Prostate gland (tissue), 2 donors: Measurements from ENCODE around the gene ARHGAP42. TPM values are rescaled to one million over a fixed set of nuclear protein-coding genes. Genes with fewer than 3 reads are reported as not detected.
A peak's percentile ranks its signal among the peaks of the same experiment; 100 is the strongest.

ENCODE experiments used
- DNase-seq: peaks from one replicate; pipeline ENCODE4 v3.0.0-alpha.2; 2019; ENCODE audit warnings: low spot score
- H3K27ac ChIP-seq, 2 donors: fragments of 200-600 bp; sonication (generic); 2 replicates each; pipeline ENCODE4 v1.5.1; 2017 to 2019
- H3K27me3 ChIP-seq: fragments of 200-600 bp; sonication (generic); replicated peaks from 2 replicates; pipeline ENCODE4 v1.5.1; 2019; ENCODE audit not compliant: insufficient read depth
- H3K36me3 ChIP-seq, 2 donors: fragments of 200-600 bp; sonication (generic); 1 replicate in 1 of 2; 2 replicates in 1 of 2; pipeline versions ENCODE4 v1.5.1 to v1.8.1; 2017 to 2019
- H3K4me1 ChIP-seq: fragments of 200-600 bp; sonication (generic); replicated peaks from 2 replicates; pipeline ENCODE4 v1.5.1; 2019
- H3K4me3 ChIP-seq, 2 donors: fragments of 200-600 bp; sonication (generic); 2 replicates each; pipeline ENCODE4 v1.5.1; 2017 to 2019
- H3K9me3 ChIP-seq: fragments of 200-600 bp; sonication (generic); 2 replicates; pipeline ENCODE4 v1.5.1; 2017
- CTCF ChIP-seq, 4 experiments: fragments of 200-600 bp in 2 of 4; fragments of 450-650 bp in 2 of 4; sonication (generic) in 2 of 4; IDR thresholded peaks; 1 replicate in 3 of 4; 2 replicates in 1 of 4; pipeline ENCODE4 v1.5.1; 2016 to 2019; ENCODE audit warnings: antibody characterized with exemption in 4 of 4, mild to moderate bottlenecking in 2 of 4, moderate library complexity in 2 of 4
- POLR2A ChIP-seq: fragments of 450-650 bp; IDR thresholded peaks from one replicate; pipeline ENCODE4 v1.6.1; 2016; ENCODE audit warnings: antibody characterized with exemption, mild to moderate bottlenecking
- POLR2AphosphoS5 ChIP-seq: sonication (generic); formaldehyde crosslinking; IDR thresholded peaks from one replicate; pipeline ENCODE4 v1.6.1; 2017; ENCODE audit warnings: antibody characterized with exemption
- WGBS: methylation state at CpG from one replicate; pipeline ENCODE4 v1.1.5; 2018; 5-methylcytosine and 5-hydroxymethylcytosine counted together
- intact Hi-C: fragments of 100-400 bp; cut with DNase I; formaldehyde crosslinking; loops from one replicate; pipeline ENCODE4 v1.14.2; 2022
- total RNA-seq, 2 donors: library from RNA; depleted of rRNA; stranded (reverse); fragments of >200 nt; gene quantifications; one replicate each; pipeline ENCODE4 v1.1.0, GENCODE V29; 2016

Gene ARHGAP42
- total RNA-seq, 2 donors from 2014 or later, result 12.8 to 20.5 TPM

- no peaks in the 10 kb centered on the region for H3K4me1 ChIP-seq
- H3K27me3 ChIP-seq, result no peaks in the 10 kb centered on the region
- no peaks in the 10 kb centered on the region for H3K36me3 ChIP-seq
- H3K9me3 ChIP-seq, result no peaks in the 10 kb centered on the region
- TF ChIP-seq POLR2A, result no peak
- no peak for TF ChIP-seq POLR2AphosphoS5
- 78% methylated on average over 1 of the region's 1 CpG for WGBS
- intact Hi-C loops, result no loop called here
- H3K27ac ChIP-seq, result no peak overlapping the region
- no peak overlapping the region for H3K4me3 ChIP-seq
- DNase-seq, result no peak
Measured at GRCh38 chr11:100835854-100836253, 148.8 kb downstream of the ARHGAP42 start.

- TF ChIP-seq CTCF (IDR thresholded peaks at IDR 0.05) (no peak), POLR2AphosphoS5 (peak; percentile 9)
- Histone ChIP-seq H3K4me3 (no peak overlapping the region), H3K27ac (no peak overlapping the region), H3K9me3 (no peaks in the 10 kb centered on the region), H3K4me1 (no peaks in the 10 kb centered on the region), H3K27me3 (no peaks in the 10 kb centered on the region), H3K36me3 (no peaks in the 10 kb centered on the region)
- intact Hi-C loops, result no loop called here
- DNase-seq, result no peak
- WGBS, result 45% methylated on average over 2 of the region's 2 CpGs
Measured at GRCh38 chr11:100837311-100837710, 150.2 kb downstream of the ARHGAP42 start.

DNA sequence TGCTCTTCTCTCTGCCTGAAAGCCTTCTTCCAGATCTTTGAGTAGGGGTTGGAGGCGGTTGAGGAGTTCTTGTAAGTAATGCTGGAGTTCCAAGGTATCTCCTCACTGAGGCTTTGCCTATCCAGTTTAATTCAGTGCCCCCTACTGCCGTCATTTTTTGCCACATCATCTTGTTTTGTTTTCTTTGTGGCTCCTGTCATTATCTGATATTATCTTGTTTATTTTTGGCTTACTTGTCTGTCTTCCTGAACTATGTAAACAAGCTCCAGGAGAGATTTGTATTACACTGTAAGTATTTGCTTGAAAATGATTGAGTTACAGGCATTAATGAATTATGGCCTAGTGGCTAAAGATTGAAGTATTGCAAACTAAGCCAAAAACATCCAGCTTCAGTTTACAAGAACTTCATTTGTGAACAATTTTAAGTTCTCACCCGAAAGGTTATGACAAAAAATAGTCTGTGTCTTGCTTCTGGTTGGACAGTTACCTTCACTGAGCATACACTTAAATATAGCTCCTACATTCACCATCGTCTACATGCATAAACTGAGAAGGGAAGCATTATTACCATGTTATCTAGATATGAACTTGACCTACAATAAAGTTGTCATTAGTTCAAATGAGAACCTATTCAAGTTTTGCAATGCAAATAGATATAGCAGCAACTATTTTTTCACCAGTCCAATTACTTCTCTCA lies 154.8 kb downstream of the ARHGAP42 start:
- Histone ChIP-seq H3K36me3 (no peaks in the 10 kb centered on the region), H3K9me3 (no peaks in the 10 kb centered on the region), H3K4me1 (no peaks in the 10 kb centered on the region), H3K27ac (no peak overlapping the region), H3K27me3 (no peaks in the 10 kb centered on the region), H3K4me3 (no peak overlapping the region)
- TF ChIP-seq POLR2AphosphoS5, result no peak
- no peak for TF ChIP-seq POLR2A
- no peak for TF ChIP-seq CTCF (IDR thresholded peaks at IDR 0.05)
- intact Hi-C loops, result no loop called here
- no peak for DNase-seq
- 73% methylated on average over 4 of the region's 4 CpGs for WGBS

- Histone ChIP-seq H3K9me3 (no peaks in the 10 kb centered on the region), H3K27me3 (no peaks in the 10 kb centered on the region), H3K27ac (no peak overlapping the region), H3K4me1 (no peaks in the 10 kb centered on the region), H3K36me3 (no peaks in the 10 kb centered on the region), H3K4me3 (no peak overlapping the region)
- intact Hi-C loops, result no loop called here
- no peak for TF ChIP-seq CTCF (IDR thresholded peaks at IDR 0.05)
- no peak for TF ChIP-seq POLR2A
- TF ChIP-seq POLR2AphosphoS5, result no peak
- DNase-seq, result no peak
- 54% methylated on average over 3 of the region's 3 CpGs for WGBS
Measured at GRCh38 chr11:100847696-100848216, 160.7 kb downstream of the ARHGAP42 start.

DNA sequence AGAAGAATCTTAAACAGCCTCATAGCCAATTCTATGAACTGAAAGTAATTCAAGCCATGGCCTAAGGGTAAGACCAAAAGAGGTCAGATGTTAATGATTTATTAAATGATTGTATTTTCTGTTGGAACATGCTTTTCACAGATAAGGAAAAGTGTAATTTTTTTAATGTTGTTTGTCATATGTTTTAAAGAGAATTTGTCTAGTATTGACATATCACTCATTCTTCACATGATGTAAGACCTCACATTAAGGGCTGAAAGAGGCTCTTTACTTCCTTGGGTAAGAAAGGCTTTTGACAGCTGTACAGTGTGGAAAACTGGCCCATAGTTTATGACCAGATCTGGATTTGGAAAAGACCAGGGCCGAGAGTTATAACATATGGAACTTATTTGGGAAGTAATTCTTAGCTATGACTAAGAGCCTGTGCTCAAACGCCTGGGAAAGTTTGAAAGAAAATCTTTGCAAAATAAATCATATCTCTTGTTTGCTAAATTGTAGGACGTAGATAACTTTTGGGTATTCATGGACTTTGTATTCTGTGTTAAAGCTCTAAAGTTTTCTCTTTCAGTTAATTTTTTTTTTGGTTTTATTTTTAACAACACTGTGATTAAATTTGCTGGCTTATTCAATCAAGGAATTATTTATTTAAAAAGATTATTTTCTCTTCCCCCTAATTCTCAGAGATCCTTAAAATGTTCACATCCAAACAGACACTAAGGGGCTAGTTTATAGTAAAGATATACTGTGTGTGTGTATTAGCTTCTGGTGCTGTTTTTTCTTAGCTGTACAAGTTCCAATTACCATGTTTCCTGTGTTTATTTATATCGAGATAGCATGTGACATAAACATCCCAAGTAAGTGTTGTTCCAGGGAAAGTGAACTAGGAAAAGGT lies 162.2 kb downstream of the ARHGAP42 start:
- intact Hi-C loops, result no loop called here
- whole genome bisulfite sequencing, result 51% methylated on average over 4 of the region's 4 CpGs

More for the DNA sequence above, 162.2 kb downstream of the ARHGAP42 start:
- TF ChIP-seq CTCF (IDR thresholded peaks at IDR 0.05) (no peak), POLR2AphosphoS5 (no peak), POLR2A (no peak)
- DNase-seq, result no peak
- no peaks in the 10 kb centered on the region for H3K27me3 ChIP-seq
- no peaks in the 10 kb centered on the region for H3K9me3 ChIP-seq
- no peak overlapping the region for H3K4me3 ChIP-seq
- H3K27ac ChIP-seq, result no peak overlapping the region
- no peaks in the 10 kb centered on the region for H3K4me1 ChIP-seq
- H3K36me3 ChIP-seq, result no peaks in the 10 kb centered on the region
